HG02642 (cell line): Measurements from ENCODE around the gene ZNF26.
"Not testable (repeated sequence)": the region's sequence is repeated elsewhere in the genome, so short reads cannot be mapped to it uniquely, and the experiment has no call there.

ENCODE experiments used
- ATAC-seq: cut with Tn5 transposase; IDR thresholded peaks from one replicate; pipeline ENCODE4 v1.9.1; 2021; ENCODE audit warnings: mild to moderate bottlenecking; ENCODE audit not compliant: unreplicated experiment, poor library complexity

Gene ZNF26

GRCh38 chr12:132954471-132955048 lies 31.6 kb upstream of the ZNF26 start:
- ATAC-seq: no peak

GRCh38 chr12:132955094-132956010 lies 30.8 kb upstream of the ZNF26 start:
- peak; percentile 13 for ATAC-seq

- ATAC-seq: peak; percentile 92
These were observed 30.0 kb upstream of the ZNF26 start, which contains the start of gene ZNF605 for GRCh38 chr12:132956011-132956788. ZNF605 (minus strand) TSS chr12:132956306; CDS start chr12:132945635, 10,671 bp downstream.

- ATAC-seq: not testable (repeated sequence)
These were observed 24.4 kb upstream of the ZNF26 start for GRCh38 chr12:132961790-132962189.

- not testable (repeated sequence) for ATAC-seq
These were observed 22.2 kb upstream of the ZNF26 start for GRCh38 chr12:132963947-132964346.

- no peak for ATAC-seq
These were observed 20.4 kb upstream of the ZNF26 start for GRCh38 chr12:132965796-132966195.

GRCh38 chr12:132966676-132967415 lies 19.3 kb upstream of the ZNF26 start:
- no peak for ATAC-seq

- ATAC-seq: no peak
These were observed 18.4 kb upstream of the ZNF26 start for GRCh38 chr12:132967736-132968135.

- ATAC-seq: no peak
These were observed 13.8 kb upstream of the ZNF26 start for GRCh38 chr12:132972374-132972773.

GRCh38 chr12:132976870-132977269 lies 9.3 kb upstream of the ZNF26 start:
- not testable (repeated sequence) for ATAC-seq

- ATAC-seq: no peak
These were observed 688 bp downstream of the ZNF26 start for GRCh38 chr12:132986885-132987225.

GRCh38 chr12:132998741-132999140 lies 12.6 kb downstream of the ZNF26 start:
- no peak for ATAC-seq

- ATAC-seq: no peak
These were observed 24.6 kb downstream of the ZNF26 start for GRCh38 chr12:133010657-133011297.

- ATAC-seq: no peak
These were observed 37.4 kb downstream of the ZNF26 start for GRCh38 chr12:133023566-133023965.

- ATAC-seq: no peak
These were observed 40.8 kb downstream of the ZNF26 start for GRCh38 chr12:133026996-133027395.

- ATAC-seq: peak; percentile 97
These were observed 51.2 kb downstream of the ZNF26 start, which contains the start of gene ZNF84 for GRCh38 chr12:133037207-133038005. ZNF84 (plus strand) TSS chr12:133037509; CDS start chr12:133041468, 3,959 bp downstream.

- no peak for ATAC-seq
These were observed 52.0 kb downstream of the ZNF26 start for GRCh38 chr12:133038118-133038709.

GRCh38 chr12:133046698-133047097 lies 60.5 kb downstream of the ZNF26 start:
- no peak for ATAC-seq
